CD4-positive, alpha-beta T cell (primary cell): ENCODE results near the gene MLLT1. TPM values are rescaled to one million over a fixed set of nuclear protein-coding genes. Genes with fewer than 3 reads are reported as not detected.
A peak's percentile ranks its signal among the peaks of the same experiment; 100 is the strongest.

Source experiments
- ATAC-seq: fragments of 200-7000 bp; cut with Tn5 transposase; one replicate; pipeline ENCODE4 v1.10.0; 2022; ENCODE audit warnings: mild to moderate bottlenecking; ENCODE audit not compliant: poor library complexity
- CTCF ChIA-PET: fragments of 350-600 bp; sonication (Branson Sonifier 250); formaldehyde crosslinking; loops from one replicate; lab custom pipeline; 2021; ENCODE audit warnings: antibody characterized with exemption, inconsistent platforms; lab: Charles Lee
- POLR2A ChIA-PET: fragments of 350-600 bp; sonication (Branson Sonifier 250); formaldehyde crosslinking; loops from one replicate; lab custom pipeline; 2021; ENCODE audit warnings: antibody characterized with exemption, inconsistent platforms; lab: Charles Lee
- DNase-seq, 14 experiments: peaks; one replicate each; pipeline ENCODE4 v3.0.0-alpha.2; 2013 to 2020; ENCODE audit warnings: mixed read lengths in 2 of 14
- H3K27ac ChIP-seq, 2 donors: one replicate each; pipeline versions ENCODE4 v1.5.1 to v1.7.0; 2013; ENCODE audit warnings: low read length in 2 of 2, low read depth in 1 of 2, mild to moderate bottlenecking in 1 of 2
- H3K27me3 ChIP-seq, 2 experiments: 1 replicate in 1 of 2; 2 replicates in 1 of 2; pipeline versions ENCODE4 v1.6.1 to v1.7.0; 2013; ENCODE audit warnings: low read length in 2 of 2, control low read depth in 1 of 2, mild to moderate bottlenecking in 1 of 2, moderate library complexity in 1 of 2; ENCODE audit not compliant: insufficient read depth in 2 of 2, control insufficient read depth in 1 of 2
- H3K36me3 ChIP-seq: one replicate; pipeline ENCODE4 v1.6.1; 2013; ENCODE audit warnings: low read length, control low read depth; ENCODE audit not compliant: insufficient read depth
- H3K4me1 ChIP-seq: one replicate; pipeline ENCODE4 v1.6.1; 2013; ENCODE audit warnings: low read length, control low read depth; ENCODE audit not compliant: insufficient read depth
- H3K4me3 ChIP-seq: one replicate; pipeline ENCODE4 v1.5.1; 2013; ENCODE audit warnings: mild to moderate bottlenecking, low read length, moderate library complexity
- H3K9me3 ChIP-seq, 2 experiments: 1 replicate in 1 of 2; 2 replicates in 1 of 2; pipeline versions ENCODE4 v1.6.1 to v1.7.0; 2013; ENCODE audit warnings: low read length in 2 of 2, mild to moderate bottlenecking in 2 of 2, control low read depth in 1 of 2, moderate library complexity in 1 of 2; ENCODE audit not compliant: control insufficient read depth in 1 of 2, insufficient read depth in 1 of 2
- H3K27ac Mint-ChIP-seq: one replicate; pipeline ENCODE4 v1.8.0; 2020; ENCODE audit warnings: mixed read lengths
- H3K27me3 Mint-ChIP-seq: one replicate; pipeline ENCODE4 v1.8.0; 2021; ENCODE audit warnings: mixed read lengths
- H3K36me3 Mint-ChIP-seq: one replicate; pipeline ENCODE4 v1.8.0; 2021; ENCODE audit warnings: low read depth, mixed read lengths
- H3K4me1 Mint-ChIP-seq: one replicate; pipeline ENCODE4 v1.8.0; 2021; ENCODE audit warnings: low read depth, mixed read lengths
- H3K4me3 Mint-ChIP-seq: one replicate; pipeline ENCODE4 v1.8.0; 2020; ENCODE audit warnings: mild to moderate bottlenecking, mixed read lengths
- H3K9me3 Mint-ChIP-seq: one replicate; pipeline ENCODE4 v1.8.0; 2020; ENCODE audit warnings: mixed read lengths
- CTCF ChIP-seq: fragments of 200-600 bp; IDR thresholded peaks from one replicate; pipeline ENCODE4 v1.8.0; 2022; ENCODE audit warnings: antibody characterized with exemption, mild to moderate bottlenecking
- intact Hi-C, 2 experiments: fragments of 100-400 bp; cut with DNase I in 1 of 2; cut with micrococcal nuclease in 1 of 2; formaldehyde crosslinking; loops; one replicate each; pipeline versions ENCODE4 v1.15.1 to v1.9.0; 2023 to 2025; cut with DNase I, micrococcal nuclease
- total RNA-seq, 174 experiments: library from RNA in 2 of 174; stranded (reverse) in 2 of 174; gene quantifications; one replicate each; pipeline ENCODE4 v1.2.3 and lab custom pipeline; 2021 to 2026

Gene MLLT1
- total RNA-seq, 2 experiments from 2014 or later, result 18.3 to 22.1 TPM

GRCh38 chr19:6238643-6239281 lies 41.0 kb downstream of the MLLT1 start:
- Mint-ChIP-seq H3K4me3 (no peak overlapping the region), H3K27me3 (no peaks in the 10 kb centered on the region), H3K4me1 (peaks cover 45% of the 10 kb centered on the region), H3K27ac (peak overlapping the region; percentile 45), H3K36me3 (peaks cover 12% of the 10 kb centered on the region), H3K9me3 (no peaks in the 10 kb centered on the region)
- H3K9me3 ChIP-seq, result no peaks in the 10 kb centered on the region
- CTCF ChIA-PET, result no interaction called here
- H3K27ac ChIP-seq, result no peak overlapping the region
- no peak for TF ChIP-seq CTCF
- POLR2A ChIA-PET, result no interaction called here
- intact Hi-C loops, result no loop called here
- H3K27me3 ChIP-seq, result no peaks in the 10 kb centered on the region
- H3K4me3 ChIP-seq, result no peak overlapping the region
- H3K4me1 ChIP-seq, result peaks cover 46% of the 10 kb centered on the region
- ATAC-seq, result no peak
- DNase-seq, result peak in 1 of 14 experiments; percentile 15
- no peaks in the 10 kb centered on the region for H3K36me3 ChIP-seq

GRCh38 chr19:6238256-6238642 lies 41.5 kb downstream of the MLLT1 start:
- H3K36me3 Mint-ChIP-seq, result peaks cover 12% of the 10 kb centered on the region
- Histone ChIP-seq H3K9me3 (no peaks in the 10 kb centered on the region), H3K4me3 (no peak overlapping the region), H3K27ac (no peak overlapping the region), H3K27me3 (no peaks in the 10 kb centered on the region), H3K36me3 (no peaks in the 10 kb centered on the region), H3K4me1 (peaks cover 45% of the 10 kb centered on the region)
- DNase-seq, result peak in 3 of 14 experiments; percentile 10 to 20 (median 10)
- peak; percentile 74 for ATAC-seq
- peak overlapping the region; percentile 45 for H3K27ac Mint-ChIP-seq
- no peaks in the 10 kb centered on the region for H3K9me3 Mint-ChIP-seq
- no peaks in the 10 kb centered on the region for H3K27me3 Mint-ChIP-seq
- ChIA-PET CTCF (no interaction called here), POLR2A (no interaction called here)
- H3K4me3 Mint-ChIP-seq, result no peak overlapping the region
- intact Hi-C loops, result no loop called here
- TF ChIP-seq CTCF, result no peak
- H3K4me1 Mint-ChIP-seq, result peaks cover 45% of the 10 kb centered on the region

GRCh38 chr19:6236310-6237291 lies 43.2 kb downstream of the MLLT1 start:
- Mint-ChIP-seq H3K27ac (no peak overlapping the region), H3K27me3 (no peaks in the 10 kb centered on the region), H3K36me3 (peaks cover 12% of the 10 kb centered on the region), H3K4me1 (peaks cover 51% of the 10 kb centered on the region), H3K4me3 (no peak overlapping the region), H3K9me3 (no peaks in the 10 kb centered on the region)
- CTCF ChIA-PET, result no interaction called here
- Histone ChIP-seq H3K36me3 (no peaks in the 10 kb centered on the region), H3K27ac (no peak overlapping the region), H3K9me3 (no peaks in the 10 kb centered on the region), H3K27me3 (no peaks in the 10 kb centered on the region), H3K4me1 (peaks cover 45% of the 10 kb centered on the region), H3K4me3 (no peak overlapping the region)
- ATAC-seq (no peak), DNase-seq (peak in 1 of 14 experiments; percentile 13)
- POLR2A ChIA-PET, result no interaction called here
- intact Hi-C loops, result no loop called here
- no peak for TF ChIP-seq CTCF
